Activated CD4-positive, alpha-beta T cell treated with anti-CD3 and anti-CD28 coated beads for 36 hours (primary cell): Measurements from ENCODE around the gene CNPY3. TPM values are rescaled to one million over a fixed set of nuclear protein-coding genes. Genes with fewer than 3 reads are reported as not detected.

ENCODE experiments used
- ATAC-seq: fragments of 200-7000 bp; cut with Tn5 transposase; one replicate; pipeline ENCODE4 v1.10.0; 2021; ENCODE audit warnings: mild to moderate bottlenecking, moderate library complexity
- CTCF ChIA-PET: fragments of 350-600 bp; sonication (Branson Sonifier 250); formaldehyde crosslinking; loops from one replicate; lab custom pipeline; 2021; ENCODE audit warnings: antibody characterized with exemption; lab: Charles Lee
- POLR2A ChIA-PET: fragments of 350-600 bp; sonication (Branson Sonifier 250); formaldehyde crosslinking; loops from one replicate; lab custom pipeline; 2021; ENCODE audit warnings: antibody characterized with exemption, inconsistent platforms; lab: Charles Lee
- DNase-seq: peaks from one replicate; pipeline ENCODE4 v3.0.0-alpha.2; 2020
- H3K27ac Mint-ChIP-seq: one replicate; pipeline ENCODE4 v1.8.0; 2021; ENCODE audit warnings: mixed read lengths
- H3K27me3 Mint-ChIP-seq: one replicate; pipeline ENCODE4 v1.8.0; 2021; ENCODE audit warnings: mixed read lengths
- H3K36me3 Mint-ChIP-seq: one replicate; pipeline ENCODE4 v1.8.0; 2021; ENCODE audit warnings: low read depth, mixed read lengths
- H3K4me1 Mint-ChIP-seq: one replicate; pipeline ENCODE4 v1.8.0; 2021; ENCODE audit warnings: mixed read lengths
- H3K4me3 Mint-ChIP-seq: one replicate; pipeline ENCODE4 v1.8.0; 2021; ENCODE audit warnings: mild to moderate bottlenecking, moderate library complexity, mixed read lengths
- H3K9me3 Mint-ChIP-seq: one replicate; pipeline ENCODE4 v1.8.0; 2021; ENCODE audit warnings: low read depth, mixed read lengths
- intact Hi-C, 2 experiments: fragments of 100-400 bp; cut with DNase I in 1 of 2; cut with micrococcal nuclease in 1 of 2; formaldehyde crosslinking; loops; one replicate each; pipeline versions ENCODE4 v1.14.2 to v1.15.1; 2022 to 2024; cut with DNase I, micrococcal nuclease
- total RNA-seq, 2 experiments: library from RNA; stranded (reverse); gene quantifications; one replicate each; pipeline ENCODE4 v1.2.3, GENCODE V29; 2021

The CNPY3 gene
- total RNA-seq, 2 experiments from 2014 or later = 33.0 to 34.3 TPM

DNA sequence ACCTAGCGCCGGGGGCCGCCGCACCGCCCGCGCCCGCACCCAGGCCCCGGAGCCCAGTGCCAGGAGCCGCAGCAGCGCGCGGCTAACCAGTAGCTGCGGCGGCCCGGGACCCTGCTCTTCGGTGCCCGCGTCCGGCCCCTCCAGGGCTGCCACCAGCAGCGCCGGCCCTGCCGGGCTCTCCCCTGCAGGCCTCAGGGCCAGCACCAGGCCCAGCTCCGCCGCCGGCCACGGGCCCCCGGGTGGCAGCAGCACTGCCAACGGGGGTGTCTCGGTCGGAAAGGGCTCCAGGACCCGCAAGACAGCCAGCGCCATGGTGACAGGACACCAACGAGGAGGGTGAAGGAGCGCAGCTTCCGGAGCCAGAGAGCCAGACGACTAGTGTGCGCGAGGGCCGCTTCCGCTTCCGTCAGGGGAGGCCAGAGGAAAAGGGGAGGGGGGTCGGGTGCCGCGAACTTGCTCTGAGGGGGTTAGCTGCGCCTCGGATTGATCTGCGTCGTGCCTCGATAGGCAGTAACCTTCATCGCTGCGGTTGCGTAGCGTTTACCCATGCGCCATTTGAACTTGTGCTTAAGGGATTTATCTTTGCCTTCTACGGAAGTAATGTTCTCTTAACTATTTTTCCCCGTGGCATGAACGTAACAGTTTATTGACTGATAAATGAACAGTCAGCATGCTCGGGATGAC is 49.7 kb downstream of the CNPY3 start, which contains the start of gene PEX6:
Gene PEX6, minus strand, starts transcription at position 343 of the 684 bp plus-strand sequence. Its CDS starts 31 bp downstream, at position 312.
- ChIA-PET CTCF (interaction anchor here (0.6 to 1.8 kb wide), 8 partner anchors 8 to 415 kb away, joined by 3 to 5 read pairs (median 4); partner anchors contain the start of genes KLHDC3, MEA1 and UBR2), POLR2A (interaction anchor here (0.6 to 2.2 kb wide), 8 partner anchors 24 to 1023 kb away, joined by 3 to 15 read pairs (median 4); partner anchors contain the start of genes CNPY3, CUL7, KLC4 and KLHDC3)
- H3K4me3 Mint-ChIP-seq = peak within 1 kb of the TSS; percentile 89
- intact Hi-C loops = loop anchor here (1.0 to 10.0 kb wide), 13 partner anchors 34 to 448 kb away; partner anchors contain the start of genes CNPY3 (in 2 of the 2), KLC4 (in 2 of the 2), MEA1 (in 2 of the 2) and MRPL2 (in 2 of the 2)
- H3K4me1 Mint-ChIP-seq = peaks cover 45% of the 10 kb centered on the region
- peaks cover 20% of the 10 kb centered on the region for H3K36me3 Mint-ChIP-seq
- H3K27me3 Mint-ChIP-seq = no peaks in the 10 kb centered on the region
- ATAC-seq (peak; percentile 95), DNase-seq (peak; percentile 98)
- H3K9me3 Mint-ChIP-seq = no peaks in the 10 kb centered on the region
- peak within 1 kb of the TSS; percentile 95 for H3K27ac Mint-ChIP-seq

DNA sequence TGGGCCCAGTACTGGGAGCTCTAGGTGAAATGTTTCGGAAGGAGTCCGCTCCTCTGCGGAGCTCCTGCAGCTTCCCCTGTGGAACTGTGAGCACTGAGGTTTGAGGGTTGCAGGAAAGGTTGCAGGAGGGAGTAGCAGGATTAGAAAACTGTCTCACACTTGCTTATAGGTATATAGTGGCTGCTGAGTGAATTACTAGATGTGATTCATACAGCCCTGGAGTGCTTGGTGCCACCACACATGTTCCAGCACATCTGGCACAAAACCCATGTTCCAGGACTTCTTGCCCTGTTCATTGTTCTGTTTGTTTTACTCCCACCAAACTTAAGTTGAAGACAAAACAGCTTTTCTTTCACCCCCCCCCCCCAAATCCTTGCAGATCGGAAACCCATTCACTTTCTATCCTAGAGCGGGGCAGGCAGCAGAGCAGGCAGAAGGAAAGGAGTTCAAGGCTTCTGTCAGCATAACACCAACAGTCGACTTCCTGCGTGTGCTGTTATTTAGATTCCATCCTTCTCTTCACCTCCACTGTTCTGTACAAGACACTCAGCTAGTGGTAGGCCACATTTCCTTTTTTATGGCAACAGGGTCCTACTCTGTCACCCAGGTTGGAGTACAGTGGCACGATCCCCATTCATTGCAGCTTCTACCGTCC is 50.4 kb downstream of the CNPY3 start:
- intact Hi-C loops = loop anchor here (1.0 to 10.0 kb wide), 13 partner anchors 34 to 448 kb away; partner anchors contain the start of genes CNPY3 (in 2 of the 2), KLC4 (in 2 of the 2), MEA1 (in 2 of the 2) and MRPL2 (in 2 of the 2)
- H3K27ac Mint-ChIP-seq = peak overlapping the region; percentile 95
- ChIA-PET CTCF (interaction anchor here (0.7 to 1.8 kb wide), 8 partner anchors 9 to 164 kb away, joined by 3 to 5 read pairs (median 4); partner anchors contain the start of genes KLHDC3 and MEA1), POLR2A (interaction anchor here (0.6 to 2.2 kb wide), 8 partner anchors 28 to 1023 kb away, joined by 3 to 15 read pairs (median 4); partner anchors contain the start of genes CNPY3, CUL7, KLC4 and KLHDC3)
- H3K27me3 Mint-ChIP-seq = no peaks in the 10 kb centered on the region
- DNase-seq (no peak), ATAC-seq (peak; percentile 37)
- peaks cover 18% of the 10 kb centered on the region for H3K36me3 Mint-ChIP-seq
- H3K9me3 Mint-ChIP-seq = no peaks in the 10 kb centered on the region
- H3K4me1 Mint-ChIP-seq = peaks cover 44% of the 10 kb centered on the region
- peak overlapping the region; percentile 83 for H3K4me3 Mint-ChIP-seq

DNA sequence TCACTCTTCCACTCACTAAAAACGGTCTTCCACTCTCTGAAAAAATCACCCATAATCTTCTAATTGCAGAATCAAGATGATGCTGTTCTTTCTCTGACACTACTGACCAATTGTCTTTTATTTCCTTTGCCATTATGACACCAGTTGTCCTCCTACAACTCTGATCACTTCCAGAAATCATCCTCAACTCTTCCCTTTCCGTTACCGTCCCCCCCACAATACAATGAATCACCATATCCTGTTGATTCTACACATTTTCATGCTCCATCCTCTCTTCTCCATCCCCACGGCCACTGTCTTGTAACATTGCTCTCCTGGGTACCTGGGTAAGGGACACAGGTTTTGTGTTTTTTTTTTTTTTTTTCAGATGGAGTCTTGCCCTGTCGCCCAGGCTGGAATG is 52.6 kb downstream of the CNPY3 start:
- ATAC-seq (no peak), DNase-seq (no peak)
- Mint-ChIP-seq H3K27ac (peak overlapping the region; percentile 8), H3K9me3 (no peaks in the 10 kb centered on the region), H3K36me3 (peaks cover 15% of the 10 kb centered on the region), H3K27me3 (no peaks in the 10 kb centered on the region), H3K4me3 (no peak overlapping the region), H3K4me1 (peaks cover 48% of the 10 kb centered on the region)
- CTCF ChIA-PET = no interaction called here
- intact Hi-C loops = no loop called here
- POLR2A ChIA-PET = no interaction called here

DNA sequence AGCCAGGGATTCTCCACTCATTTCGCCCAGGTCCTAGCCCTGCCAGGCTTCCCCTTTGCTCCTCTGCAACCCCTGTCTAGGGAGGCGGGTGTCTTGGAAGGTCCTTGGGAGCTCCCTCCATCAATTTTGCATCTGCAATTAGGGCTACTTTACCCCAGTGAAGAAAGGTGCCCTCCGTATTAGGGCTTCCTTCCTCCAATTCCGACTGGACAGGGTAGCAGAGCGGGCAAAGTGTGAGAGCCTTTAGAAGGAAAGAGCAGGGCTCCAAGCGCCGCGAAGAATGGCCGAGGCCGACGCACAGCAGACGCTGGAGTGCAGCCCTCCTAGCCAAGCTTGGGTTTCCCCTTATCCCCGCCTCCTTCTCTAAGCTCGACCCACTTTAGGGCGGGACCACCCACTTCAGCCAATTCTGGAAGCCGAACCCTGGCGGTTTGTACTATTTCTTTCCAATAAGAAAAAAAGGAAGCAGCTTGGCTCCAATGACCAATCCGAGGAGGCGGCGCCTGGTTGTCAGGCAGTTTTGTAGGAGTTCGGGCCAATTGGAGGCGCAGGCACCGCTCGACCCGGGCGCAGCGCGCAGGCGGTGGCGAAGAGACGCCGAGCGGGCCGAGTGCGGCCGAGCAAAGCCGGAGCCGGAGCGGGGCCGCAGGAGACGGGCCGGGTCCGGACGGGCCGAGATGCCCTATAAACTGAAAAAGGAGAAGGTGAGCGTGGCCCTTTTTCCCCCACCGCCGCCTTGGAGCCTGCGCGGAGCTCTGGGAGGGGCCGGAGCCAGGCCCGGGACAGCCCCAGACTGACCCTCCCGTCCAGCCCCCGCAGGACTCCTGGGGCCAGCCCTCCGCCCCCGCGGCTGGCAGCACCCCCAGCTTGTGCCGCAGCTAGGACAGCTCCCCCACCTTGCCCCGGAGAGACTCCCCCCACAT is 55.0 kb downstream of the CNPY3 start, which contains the start of gene PPP2R5D:
Gene PPP2R5D, plus strand, starts transcription at position 570 of the 923 bp plus-strand sequence. Its CDS starts 108 bp downstream, at position 678.
- DNase-seq (peak; percentile 98), ATAC-seq (peak; percentile 92)
- no peaks in the 10 kb centered on the region for H3K27me3 Mint-ChIP-seq
- peak within 1 kb of the TSS; percentile 82 for H3K27ac Mint-ChIP-seq
- no peaks in the 10 kb centered on the region for H3K9me3 Mint-ChIP-seq
- intact Hi-C loops = loop anchor here (1.0 kb wide), 7 partner anchors 29 to 443 kb away; partner anchors contain the start of genes CNPY3 (in 2 of the 2), CUL7 (in 2 of the 2), MEA1 (in 2 of the 2) and ABCC10 (in 1 of the 2)
- peak within 1 kb of the TSS; percentile 79 for H3K4me3 Mint-ChIP-seq
- POLR2A ChIA-PET = interaction anchor here (0.6 to 1.6 kb wide), 12 partner anchors 9 to 280 kb away, joined by 3 to 15 read pairs (median 4); partner anchors contain the start of genes CNPY3, KLHDC3 and MEA1
- CTCF ChIA-PET = interaction anchor here (0.6 to 1.4 kb wide), 11 partner anchors 9 to 190 kb away, joined by 3 to 6 read pairs (median 3); partner anchors contain the start of gene CNPY3
- H3K36me3 Mint-ChIP-seq = peaks cover 9% of the 10 kb centered on the region
- peaks cover 52% of the 10 kb centered on the region for H3K4me1 Mint-ChIP-seq

DNA sequence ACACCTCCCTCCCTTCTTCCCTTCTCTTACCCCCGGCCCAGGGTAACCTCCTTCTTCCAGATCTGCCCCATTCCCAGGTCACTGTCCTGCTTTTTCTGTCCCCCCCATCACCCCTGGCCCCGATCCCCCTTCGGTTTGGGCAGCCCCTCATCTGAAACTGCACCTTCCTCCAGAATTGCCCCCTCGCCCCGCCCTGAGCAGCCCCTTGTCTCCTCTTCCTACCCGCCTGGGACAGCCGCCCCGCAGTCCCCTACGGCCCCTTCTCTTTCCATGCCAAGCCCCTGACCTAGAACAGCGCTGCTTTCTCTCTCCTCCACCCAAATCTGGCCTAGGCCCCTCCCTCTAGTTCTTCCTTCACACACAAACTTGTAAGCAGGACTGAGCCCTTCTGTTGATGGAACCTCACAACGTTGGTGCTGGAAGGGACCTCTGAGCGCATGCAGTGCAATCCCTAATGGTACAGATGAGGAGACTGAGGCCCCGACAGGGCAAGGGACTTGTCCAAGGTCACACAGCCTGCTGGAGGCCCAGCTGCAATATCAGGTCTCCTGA is 55.7 kb downstream of the CNPY3 start:
- CTCF ChIA-PET = interaction anchor here (1.0 to 1.4 kb wide), 3 partner anchors 9 to 55 kb away, joined by 3 to 6 read pairs (median 4); partner anchors contain the start of gene CNPY3
- Mint-ChIP-seq H3K4me3 (peak overlapping the region; percentile 79), H3K27me3 (no peaks in the 10 kb centered on the region), H3K27ac (peak overlapping the region; percentile 82), H3K4me1 (peaks cover 48% of the 10 kb centered on the region), H3K36me3 (peaks cover 10% of the 10 kb centered on the region), H3K9me3 (no peaks in the 10 kb centered on the region)
- POLR2A ChIA-PET = interaction anchor here (0.9 to 1.6 kb wide), 5 partner anchors 15 to 202 kb away, joined by 3 to 15 read pairs (median 4); partner anchors contain the start of genes CNPY3, KLHDC3 and MEA1
- ATAC-seq = no peak
- intact Hi-C loops = loop anchor here (1.0 kb wide), 7 partner anchors 28 to 442 kb away; partner anchors contain the start of genes CNPY3 (in 2 of the 2), CUL7 (in 2 of the 2), MEA1 (in 2 of the 2) and ABCC10 (in 1 of the 2)
- DNase-seq = peak; percentile 36

DNA sequence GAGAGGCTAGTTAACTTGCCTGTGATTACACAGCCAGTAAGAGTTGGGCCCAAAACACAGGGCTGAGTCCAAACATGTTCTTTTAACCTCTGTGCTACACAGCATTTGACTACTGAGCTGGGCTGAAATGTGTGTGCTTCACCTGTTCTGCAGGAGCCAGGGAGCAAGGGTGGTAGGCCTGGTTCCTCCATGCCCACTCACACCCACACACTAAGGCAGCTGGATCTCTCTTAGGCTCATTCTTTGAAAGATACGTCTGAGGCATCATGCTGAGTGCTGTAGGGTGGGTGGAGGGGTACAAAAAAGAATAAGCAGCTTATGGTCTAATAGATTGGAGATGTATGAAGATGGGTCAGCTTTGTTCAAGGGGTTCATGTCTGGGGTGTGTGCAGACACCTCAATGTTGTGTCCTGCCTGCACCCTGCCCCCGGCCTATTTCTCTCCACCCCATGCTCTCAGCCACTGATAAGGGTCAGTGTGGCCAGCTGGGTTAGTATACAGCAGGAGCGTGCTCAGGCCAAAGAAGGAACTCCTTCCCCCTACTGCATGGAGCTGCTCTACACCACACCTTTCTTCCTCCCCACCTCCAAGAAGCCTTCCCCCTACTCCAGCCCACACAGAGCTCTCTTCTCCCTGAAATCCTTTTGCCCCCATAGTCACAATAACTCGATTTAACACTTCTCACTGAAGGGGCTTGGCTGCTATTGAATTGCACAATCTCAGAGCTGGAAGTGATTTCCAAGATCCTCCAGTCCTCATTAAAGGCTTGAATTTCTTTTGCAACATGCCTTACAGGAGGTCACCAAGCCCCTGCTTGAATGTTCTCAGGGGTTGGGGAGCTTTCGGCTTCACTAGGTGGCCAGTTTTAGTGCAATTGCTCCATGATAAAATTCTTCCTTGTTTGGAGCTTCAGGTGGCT is 58.5 kb downstream of the CNPY3 start:
- ChIA-PET POLR2A (no interaction called here), CTCF (interaction anchor here (1.4 to 1.8 kb wide), 2 partner anchors 25 to 47 kb away, joined by 5 read pairs; no protein-coding TSS in a partner anchor)
- peaks cover 39% of the 10 kb centered on the region for H3K4me1 Mint-ChIP-seq
- no peaks in the 10 kb centered on the region for H3K27me3 Mint-ChIP-seq
- intact Hi-C loops = no loop called here
- H3K4me3 Mint-ChIP-seq = no peak overlapping the region
- H3K9me3 Mint-ChIP-seq = no peaks in the 10 kb centered on the region
- no peak overlapping the region for H3K27ac Mint-ChIP-seq
- H3K36me3 Mint-ChIP-seq = peaks cover 15% of the 10 kb centered on the region
- no peak for ATAC-seq
- DNase-seq = no peak

DNA sequence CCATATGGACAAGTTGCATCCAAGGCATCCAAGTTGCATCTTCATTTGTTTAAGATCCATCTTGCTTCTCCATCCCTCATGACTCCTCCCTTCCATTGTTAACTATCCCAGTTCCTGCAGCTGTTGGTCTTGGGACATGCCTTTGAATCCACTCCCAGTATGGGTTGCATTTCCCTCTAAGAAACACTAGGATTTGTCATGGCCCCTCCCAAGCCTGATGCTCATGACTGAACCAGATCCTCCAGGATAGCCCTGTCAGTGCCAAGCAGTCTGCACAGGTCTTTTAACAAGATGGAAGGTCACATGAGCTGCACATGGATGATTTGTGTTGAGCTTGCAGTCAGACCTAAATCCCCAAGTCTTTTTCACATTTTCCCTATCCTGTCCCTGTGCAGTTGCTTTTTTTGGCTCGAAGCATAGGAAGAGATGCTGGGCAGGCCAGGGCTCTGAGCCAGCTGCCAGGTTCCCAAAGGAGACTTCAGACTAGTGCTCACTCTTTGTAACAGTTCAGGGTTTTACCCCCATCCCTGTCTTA is 59.3 kb downstream of the CNPY3 start:
- intact Hi-C loops = no loop called here
- POLR2A ChIA-PET = no interaction called here
- Mint-ChIP-seq H3K4me1 (peaks cover 38% of the 10 kb centered on the region), H3K4me3 (no peak overlapping the region), H3K27me3 (no peaks in the 10 kb centered on the region), H3K36me3 (peaks cover 15% of the 10 kb centered on the region), H3K9me3 (no peaks in the 10 kb centered on the region), H3K27ac (no peak overlapping the region)
- DNase-seq (no peak), ATAC-seq (no peak)
- CTCF ChIA-PET = interaction anchor here (1.4 to 1.8 kb wide), 2 partner anchors 24 to 48 kb away, joined by 5 read pairs; no protein-coding TSS in a partner anchor
